Effector CD8-positive, alpha-beta T cell (primary cell): ENCODE data around the gene HELZ.
"Not testable (repeated sequence)": the region's sequence is repeated elsewhere in the genome, so short reads cannot be mapped to it uniquely, and the experiment has no call there.

ENCODE experiments used
- DNase-seq: peaks from one replicate; lab custom pipeline; 2025; lab: John Stamatoyannopoulos, UW

The HELZ gene

GRCh38 chr17:67265436-67266019 lies 20.5 kb upstream of the HELZ start:
- DNase-seq = no peak

- no peak for DNase-seq
Measured at GRCh38 chr17:67262435-67263117, 17.6 kb upstream of the HELZ start.

DNA sequence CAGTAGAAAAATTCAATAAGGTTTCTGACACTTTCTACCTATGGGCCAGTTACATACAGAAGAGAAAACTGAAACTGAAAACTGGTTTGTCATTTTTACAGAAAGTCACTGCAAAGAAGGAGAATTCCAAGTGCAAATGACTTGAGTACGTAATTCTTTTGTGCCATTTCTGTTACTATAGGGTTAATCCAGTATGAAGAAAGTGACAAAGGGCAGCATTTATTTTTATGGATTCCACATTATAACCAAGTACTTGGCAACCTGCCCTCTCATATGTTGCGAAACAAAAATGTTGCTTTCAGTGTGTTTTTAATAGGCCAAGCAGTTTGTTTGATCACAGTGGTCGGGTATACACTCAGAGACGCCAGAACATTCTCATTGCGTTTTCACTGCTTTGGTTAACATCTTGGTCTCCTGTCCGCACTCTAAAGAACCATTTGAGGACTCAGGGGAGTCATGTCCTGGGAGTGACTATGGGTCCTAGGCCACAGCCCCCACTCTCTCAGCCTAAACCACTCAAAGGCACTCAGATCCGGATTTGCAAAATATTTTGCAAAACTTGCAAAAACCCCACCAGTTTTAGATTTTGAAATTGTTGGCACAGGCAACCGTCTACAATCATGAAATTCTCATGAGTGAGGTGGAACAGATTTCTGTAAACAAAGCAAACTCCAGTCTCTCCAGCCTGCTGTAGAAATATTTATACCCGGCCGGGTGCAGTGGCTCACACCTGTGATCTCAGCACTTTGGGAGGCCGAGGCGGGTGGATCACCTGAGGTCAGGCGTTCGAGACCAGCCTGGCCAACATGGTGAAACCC lies 15.4 kb upstream of the HELZ start:
- DNase-seq = no peak

DNA sequence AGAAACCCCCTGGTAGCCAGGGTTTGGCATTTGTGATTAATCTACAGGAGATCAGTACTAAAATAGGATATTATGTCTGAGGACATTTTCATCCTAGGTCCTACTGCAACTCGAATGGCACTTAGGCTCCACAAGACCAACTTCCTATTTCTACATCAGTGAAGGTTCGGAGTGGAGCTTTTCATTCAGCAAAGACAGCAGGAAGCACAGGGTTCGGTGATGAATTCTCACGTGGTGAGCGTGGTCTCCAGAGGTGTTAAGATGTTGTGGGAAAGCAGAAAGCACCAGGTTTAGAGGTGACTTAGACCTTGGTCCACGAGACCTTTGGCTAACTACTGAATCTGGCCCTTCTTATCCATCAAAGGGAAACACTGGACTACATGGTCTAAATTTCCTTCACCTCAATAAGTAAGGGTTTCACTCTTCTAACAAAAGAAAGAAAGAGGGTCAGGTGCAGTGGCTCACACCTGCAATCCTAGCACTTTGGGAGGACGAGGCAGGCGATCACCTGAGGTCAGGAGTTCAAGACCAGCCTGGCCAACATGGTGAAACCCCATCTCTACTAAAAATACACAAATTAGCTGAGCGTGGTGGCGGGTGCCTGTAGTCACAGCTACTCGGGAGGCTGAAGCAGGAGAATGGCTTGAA lies 13.9 kb upstream of the HELZ start:
- DNase-seq = no peak

GRCh38 chr17:67256075-67256732 lies 11.2 kb upstream of the HELZ start:
- no peak for DNase-seq

- DNase-seq = no peak
Measured at GRCh38 chr17:67253384-67253783, 8.4 kb upstream of the HELZ start.

- DNase-seq = not testable (repeated sequence)
Measured at GRCh38 chr17:67251586-67251985, 6.6 kb upstream of the HELZ start.

DNA sequence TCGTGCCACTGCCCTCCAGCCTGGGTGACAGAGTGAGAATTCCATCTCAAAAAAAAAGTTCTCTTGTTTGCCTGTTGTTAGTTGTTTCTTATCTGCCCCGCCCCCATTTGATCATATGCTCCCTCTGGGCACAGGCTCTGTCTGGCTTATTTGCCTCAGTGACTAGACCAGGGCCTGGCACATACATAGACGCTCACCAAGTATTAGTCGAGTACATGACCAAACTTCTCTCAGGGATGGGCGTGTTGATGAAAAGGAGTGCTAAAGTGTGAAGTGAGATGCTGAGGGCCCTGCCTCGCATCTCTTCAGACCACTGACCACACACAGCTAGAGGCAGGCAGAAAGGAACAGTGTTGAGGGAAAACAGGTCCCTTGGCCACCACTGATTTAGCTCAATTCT lies 3.3 kb upstream of the HELZ start:
- DNase-seq = no peak

DNA sequence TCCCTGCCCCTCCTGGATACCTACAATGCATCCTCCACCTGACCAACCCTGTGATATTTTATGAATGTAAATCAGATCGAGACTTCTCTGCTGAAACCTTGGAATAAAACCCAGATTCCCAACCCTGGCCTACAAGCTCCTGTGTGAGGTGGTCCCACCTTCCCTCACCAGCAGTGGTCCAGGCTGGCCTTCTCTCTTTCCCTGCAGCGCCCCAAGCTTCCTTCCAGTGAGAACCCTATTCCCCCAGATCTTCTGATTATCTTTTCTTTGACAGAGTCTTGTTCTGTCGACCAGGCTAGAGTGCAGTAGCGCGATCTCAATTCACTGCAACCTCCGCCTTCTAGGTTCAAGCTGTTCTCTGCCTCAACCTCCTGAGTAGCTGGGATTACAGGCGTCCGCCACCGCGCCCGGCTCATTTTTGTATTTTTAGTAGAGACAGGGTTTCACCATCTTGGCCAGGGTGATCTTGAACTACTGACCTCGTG lies 2.5 kb upstream of the HELZ start:
- no peak for DNase-seq

- DNase-seq = no peak
Measured at GRCh38 chr17:67246653-67247415, 1.8 kb upstream of the HELZ start.

DNA sequence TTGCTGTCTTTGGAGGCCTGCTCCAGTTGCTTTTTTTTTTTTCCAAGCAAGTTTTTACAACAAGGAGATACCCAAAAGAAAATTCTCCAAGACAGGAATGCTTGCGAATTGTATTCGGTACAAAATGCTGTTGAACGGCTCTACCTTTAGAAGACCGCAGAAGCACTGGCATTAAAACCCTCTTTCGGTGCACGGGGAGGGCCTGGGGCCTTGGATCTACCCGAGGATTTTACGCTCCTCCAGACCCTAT lies 1.3 kb upstream of the HELZ start:
- DNase-seq = no peak

DNA sequence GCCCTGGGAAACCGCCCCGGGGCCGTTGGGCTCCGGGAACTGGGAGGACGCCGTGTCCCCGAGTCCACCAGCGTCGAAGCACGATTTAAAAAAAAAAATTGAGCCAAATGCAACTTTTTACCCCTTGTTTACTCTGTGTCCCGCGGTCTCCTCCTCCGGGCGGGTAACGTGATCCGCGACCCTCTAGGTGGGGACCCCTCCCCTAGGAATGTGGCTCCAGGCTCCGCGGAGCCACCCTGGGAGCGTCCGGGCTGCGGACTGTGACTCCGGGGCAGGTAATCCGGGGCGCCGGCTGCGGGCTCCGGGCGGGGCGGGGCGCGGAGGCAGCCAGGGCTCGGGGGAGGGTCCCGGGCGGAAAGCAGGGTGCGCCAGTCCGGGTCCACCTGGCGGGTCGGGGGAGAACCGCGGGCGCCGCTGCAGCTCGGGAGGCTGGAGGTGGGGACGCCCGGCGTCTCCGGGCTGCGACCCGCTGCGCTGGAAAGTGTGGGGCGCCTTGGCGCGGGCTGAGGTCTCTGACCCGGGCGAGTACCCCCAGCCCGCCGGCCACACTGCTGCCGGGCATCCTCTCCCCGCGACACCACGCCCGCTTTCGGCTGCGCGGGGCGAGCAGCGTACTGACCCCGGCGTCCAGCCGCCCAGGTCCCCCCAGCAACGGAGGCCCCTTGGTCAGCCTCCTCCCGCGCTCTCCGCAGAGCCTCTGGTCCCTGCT lies 852 bp upstream of the HELZ start:
- peak; percentile 42 for DNase-seq

- DNase-seq = no peak
Measured at GRCh38 chr17:67244431-67245072, 444 bp downstream of the HELZ start.

GRCh38 chr17:67243284-67243683 lies 1.7 kb downstream of the HELZ start:
- DNase-seq = no peak

GRCh38 chr17:67241719-67242341 lies 3.2 kb downstream of the HELZ start:
- DNase-seq = no peak

- DNase-seq = no peak
Measured at GRCh38 chr17:67239597-67239996, 5.4 kb downstream of the HELZ start.

DNA sequence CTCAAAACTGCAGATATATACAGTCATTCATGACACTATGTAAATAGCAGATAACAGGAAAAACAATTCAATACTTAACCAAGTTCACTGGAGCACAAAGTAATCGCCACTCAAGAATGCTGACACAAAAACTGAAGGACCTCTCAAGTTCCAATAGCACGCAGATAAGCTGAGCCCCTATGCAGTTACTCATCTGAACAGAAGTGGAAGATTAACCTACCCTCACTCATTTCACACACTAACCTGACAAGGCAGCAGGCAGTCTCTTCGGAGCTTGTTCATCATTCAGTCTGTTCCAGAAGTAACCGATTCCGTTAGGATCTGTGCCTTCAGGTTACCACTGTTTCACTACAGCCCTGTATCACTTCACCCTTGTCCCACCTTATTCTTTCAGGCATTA lies 6.0 kb downstream of the HELZ start:
- DNase-seq = no peak

GRCh38 chr17:67232441-67232840 lies 12.6 kb downstream of the HELZ start:
- no peak for DNase-seq

DNA sequence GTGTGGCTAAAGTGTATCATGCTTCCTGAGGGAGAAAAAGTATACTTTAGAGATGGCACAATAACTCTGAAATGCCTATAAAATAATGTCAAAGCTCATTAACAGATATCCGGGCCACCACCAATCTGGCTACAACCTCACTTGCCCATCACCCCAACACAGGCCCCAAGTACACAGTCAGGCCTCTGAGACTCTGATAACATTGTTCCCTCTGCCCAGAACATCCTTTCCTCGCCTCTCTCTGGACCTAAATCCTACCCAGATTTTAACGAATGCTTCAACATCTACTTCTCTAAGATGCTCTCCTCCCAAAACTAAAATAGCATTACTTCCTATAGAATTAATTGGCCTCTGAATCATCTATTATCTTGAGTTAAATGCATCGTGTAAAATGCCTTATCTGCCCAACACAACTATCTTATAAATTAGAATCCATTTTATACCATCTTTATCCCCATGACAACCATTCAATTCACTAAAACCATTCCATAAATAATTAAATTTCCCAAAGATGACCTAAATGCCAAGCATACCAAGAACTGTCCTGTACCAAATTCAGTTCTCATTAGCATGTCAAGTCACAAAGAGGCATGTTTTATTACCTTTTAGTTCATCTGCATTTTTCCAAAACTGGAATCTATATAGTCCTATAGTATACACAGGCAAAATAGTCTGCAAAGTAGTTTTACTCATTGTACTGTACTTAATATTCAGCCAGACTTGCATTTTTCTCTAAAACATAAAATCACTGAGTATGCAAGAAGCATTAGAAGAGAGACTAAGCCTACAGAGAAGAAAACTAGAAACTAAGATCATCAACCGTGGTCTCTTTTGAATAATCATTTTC lies 15.7 kb downstream of the HELZ start:
- no peak for DNase-seq
